ENCODE results near the gene RTN4RL2. TPM values are rescaled to one million over a fixed set of nuclear protein-coding genes. Genes with fewer than 3 reads are reported as not detected.

Gene RTN4RL2
- total and polyA plus RNA-seq, 9 of the 15 experiments (the other 6 are each of a cell fraction or from before 2014, with no cell fraction given), result 0.06 to 1.9 (median 0.34) TPM; not detected in 4

- TF ChIP-seq, protein P1, sequence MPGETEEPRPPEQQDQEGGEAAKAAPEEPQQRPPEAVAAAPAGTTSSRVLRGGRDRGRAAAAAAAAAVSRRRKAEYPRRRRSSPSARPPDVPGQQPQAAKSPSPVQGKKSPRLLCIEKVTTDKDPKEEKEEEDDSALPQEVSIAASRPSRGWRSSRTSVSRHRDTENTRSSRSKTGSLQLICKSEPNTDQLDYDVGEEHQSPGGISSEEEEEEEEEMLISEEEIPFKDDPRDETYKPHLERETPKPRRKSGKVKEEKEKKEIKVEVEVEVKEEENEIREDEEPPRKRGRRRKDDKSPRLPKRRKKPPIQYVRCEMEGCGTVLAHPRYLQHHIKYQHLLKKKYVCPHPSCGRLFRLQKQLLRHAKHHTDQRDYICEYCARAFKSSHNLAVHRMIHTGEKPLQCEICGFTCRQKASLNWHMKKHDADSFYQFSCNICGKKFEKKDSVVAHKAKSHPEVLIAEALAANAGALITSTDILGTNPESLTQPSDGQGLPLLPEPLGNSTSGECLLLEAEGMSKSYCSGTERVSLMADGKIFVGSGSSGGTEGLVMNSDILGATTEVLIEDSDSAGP (CRISPR knock-in tag; IDR thresholded peaks at IDR 0.05), result no peak
- TF ChIP-seq SOX6 (IDR thresholded peaks at IDR 0.05) (no peak), PCBP1 (IDR thresholded peaks at IDR 0.05; ENCODE audit: low read depth, low read length, poor library complexity, severe bottlenecking) (no peak), SNRNP70 (optimal IDR thresholded peaks at IDR 0.05; ENCODE audit: low read depth, low read length) (no peak), POLR3A (IDR thresholded peaks at IDR 0.05; ENCODE audit: borderline replicate concordance, extremely low read depth, insufficient read depth, insufficient read length) (no peak), MCM7 (IDR thresholded peaks at IDR 0.05) (no peak), MYNN (IDR thresholded peaks at IDR 0.05) (0 out of 2 replicates have a peak, but pooled peaks have one; percentile 27), MYNN (CRISPR knock-in tag; IDR thresholded peaks at IDR 0.05) (no peak), ILF3 (IDR thresholded peaks at IDR 0.05; ENCODE audit: borderline replicate concordance) (no peak), ARID1B (IDR thresholded peaks at IDR 0.05) (peak; percentile 41), VEZF1 (CRISPR knock-in tag; IDR thresholded peaks at IDR 0.05) (peak; percentile 35; the same call in 1 of the 2 replicates), ZNF146 (CRISPR knock-in tag; IDR thresholded peaks at IDR 0.05; ENCODE audit: unreplicated experiment) (no peak), ESRRA (IDR thresholded peaks at IDR 0.05; ENCODE audit: borderline replicate concordance, low read depth) (0 out of 2 replicates have a peak, but pooled peaks have one; percentile 11), RFX7 (CRISPR knock-in tag; IDR thresholded peaks at IDR 0.05) (no peak), YBX1 (IDR thresholded peaks at IDR 0.05) (no peak)
Measured at GRCh38 chr11:57458410-57459163, 1.7 kb upstream of the RTN4RL2 start (continued).
